22Rv1 (cell line): Measurements from ENCODE around the gene VAMP5.
A peak's percentile ranks its signal among the peaks of the same experiment; 100 is the strongest.

Experiments used
- H3K27ac ChIP-seq: fragments of 450-650 bp; 2 replicates; pipeline ENCODE4 v1.5.1; 2017
- ZFX ChIP-seq: fragments of 450-650 bp; IDR thresholded peaks from 2 replicates; pipeline ENCODE4 v1.6.1; 2017; ENCODE audit warnings: antibody characterized with exemption, borderline replicate concordance
- TF ChIP-seq, protein P1 (sequence below): fragments of 450-650 bp; IDR thresholded peaks from 2 replicates; pipeline ENCODE4 v1.5.1; 2017; ENCODE audit warnings: mild to moderate bottlenecking

Gene VAMP5

DNA sequence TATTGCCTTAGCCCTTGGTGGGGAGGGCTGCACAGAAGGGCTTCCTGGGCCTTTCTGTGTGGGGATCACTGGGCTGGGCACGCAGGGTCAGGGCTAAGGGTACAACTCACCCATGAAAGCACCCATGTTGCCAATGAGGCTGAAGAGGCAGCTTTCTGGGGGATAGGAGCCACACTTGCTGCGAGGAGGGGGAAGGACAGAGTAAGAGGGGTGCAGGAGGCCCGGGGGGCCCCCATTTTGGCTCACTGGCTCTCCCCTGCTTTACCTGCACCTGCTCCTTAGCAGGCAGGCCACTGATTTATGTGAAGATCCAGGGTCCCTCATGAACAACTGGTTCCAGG, 16.0 kb downstream of the VAMP5 start:
- H3K27ac ChIP-seq: no peak overlapping the region
- TF ChIP-seq, protein P1, sequence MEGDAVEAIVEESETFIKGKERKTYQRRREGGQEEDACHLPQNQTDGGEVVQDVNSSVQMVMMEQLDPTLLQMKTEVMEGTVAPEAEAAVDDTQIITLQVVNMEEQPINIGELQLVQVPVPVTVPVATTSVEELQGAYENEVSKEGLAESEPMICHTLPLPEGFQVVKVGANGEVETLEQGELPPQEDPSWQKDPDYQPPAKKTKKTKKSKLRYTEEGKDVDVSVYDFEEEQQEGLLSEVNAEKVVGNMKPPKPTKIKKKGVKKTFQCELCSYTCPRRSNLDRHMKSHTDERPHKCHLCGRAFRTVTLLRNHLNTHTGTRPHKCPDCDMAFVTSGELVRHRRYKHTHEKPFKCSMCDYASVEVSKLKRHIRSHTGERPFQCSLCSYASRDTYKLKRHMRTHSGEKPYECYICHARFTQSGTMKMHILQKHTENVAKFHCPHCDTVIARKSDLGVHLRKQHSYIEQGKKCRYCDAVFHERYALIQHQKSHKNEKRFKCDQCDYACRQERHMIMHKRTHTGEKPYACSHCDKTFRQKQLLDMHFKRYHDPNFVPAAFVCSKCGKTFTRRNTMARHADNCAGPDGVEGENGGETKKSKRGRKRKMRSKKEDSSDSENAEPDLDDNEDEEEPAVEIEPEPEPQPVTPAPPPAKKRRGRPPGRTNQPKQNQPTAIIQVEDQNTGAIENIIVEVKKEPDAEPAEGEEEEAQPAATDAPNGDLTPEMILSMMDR: no peak
- TF ChIP-seq ZFX: no peak

DNA sequence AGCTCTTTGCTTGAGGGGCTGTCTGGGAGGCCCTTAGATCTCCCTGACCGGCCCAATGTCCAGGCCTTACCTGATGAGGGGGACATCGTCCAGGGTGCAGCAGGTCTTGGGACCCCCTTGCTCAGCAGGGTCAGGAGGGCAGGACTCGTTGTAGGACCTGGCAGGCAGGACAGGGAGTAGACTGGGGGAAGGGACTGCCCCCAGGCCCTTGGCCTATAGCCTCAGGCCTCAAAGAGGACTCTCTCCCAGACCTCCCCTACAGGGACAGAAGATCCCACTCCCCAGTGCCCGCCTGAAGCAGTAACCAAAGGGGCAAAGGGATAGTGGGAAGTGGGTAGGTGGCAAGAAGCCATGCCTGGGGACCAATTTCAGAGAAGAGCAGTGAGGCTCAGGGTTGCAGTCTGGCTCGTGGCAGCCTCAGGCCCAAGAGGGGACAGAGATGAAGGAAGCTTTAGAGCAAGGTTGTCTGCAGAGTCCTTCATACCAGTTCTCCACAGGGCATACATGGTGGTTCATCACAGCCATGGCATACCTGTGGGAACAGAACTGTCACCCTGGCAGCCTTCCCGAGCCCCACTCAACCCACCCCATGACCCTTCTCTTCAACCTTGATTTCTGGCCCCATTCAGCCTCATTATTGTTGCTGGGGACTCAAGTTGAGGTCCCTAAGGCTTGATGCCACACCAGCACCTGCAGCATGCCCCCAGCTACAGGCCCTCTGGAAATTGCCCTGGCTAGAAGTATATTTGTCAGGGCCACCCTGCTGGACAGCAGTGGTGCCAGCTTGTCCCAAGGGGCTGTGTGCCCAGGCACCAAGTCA, 16.9 kb downstream of the VAMP5 start:
- no peak for TF ChIP-seq ZFX
- TF ChIP-seq, protein P1: no peak
- H3K27ac ChIP-seq: peak overlapping the region; percentile 80; the same call in 1 of the 2 replicates

DNA sequence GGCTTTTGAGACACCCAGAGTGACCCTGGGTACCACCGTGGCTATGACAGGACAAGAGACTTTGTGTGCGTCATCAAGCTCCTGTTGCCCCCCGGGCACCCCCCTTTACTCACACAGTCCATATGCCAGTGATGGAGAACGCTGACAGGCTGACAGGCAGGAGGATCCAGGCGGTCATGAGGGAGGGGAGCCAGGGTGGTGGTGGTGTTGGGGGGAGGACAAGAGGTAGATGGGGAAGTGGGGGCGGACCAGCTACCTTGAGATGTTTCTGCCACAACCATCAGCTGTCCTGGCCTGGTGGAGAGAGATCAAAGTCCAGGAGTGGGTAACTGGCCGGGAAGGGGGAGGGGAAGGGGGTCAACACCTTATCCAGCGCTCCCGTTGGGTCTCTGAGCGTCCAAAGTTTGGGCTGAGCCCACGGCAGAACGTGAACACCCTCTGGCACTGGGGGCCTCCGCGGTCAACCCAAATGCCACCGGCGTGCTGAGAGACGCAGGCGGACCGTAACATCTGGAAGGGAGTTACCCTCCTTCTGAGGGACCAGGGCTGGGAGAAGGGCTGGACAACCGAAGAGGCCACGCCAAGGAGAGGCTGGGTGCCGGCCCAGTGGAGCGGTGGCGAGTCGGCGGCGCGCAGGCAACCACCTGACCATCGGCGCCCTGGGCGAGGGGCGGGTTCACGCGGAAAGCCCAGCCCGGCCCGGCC, 17.7 kb downstream of the VAMP5 start:
- no peak for TF ChIP-seq ZFX
- TF ChIP-seq, protein P1: no peak
- H3K27ac ChIP-seq: peak overlapping the region; percentile 80

DNA sequence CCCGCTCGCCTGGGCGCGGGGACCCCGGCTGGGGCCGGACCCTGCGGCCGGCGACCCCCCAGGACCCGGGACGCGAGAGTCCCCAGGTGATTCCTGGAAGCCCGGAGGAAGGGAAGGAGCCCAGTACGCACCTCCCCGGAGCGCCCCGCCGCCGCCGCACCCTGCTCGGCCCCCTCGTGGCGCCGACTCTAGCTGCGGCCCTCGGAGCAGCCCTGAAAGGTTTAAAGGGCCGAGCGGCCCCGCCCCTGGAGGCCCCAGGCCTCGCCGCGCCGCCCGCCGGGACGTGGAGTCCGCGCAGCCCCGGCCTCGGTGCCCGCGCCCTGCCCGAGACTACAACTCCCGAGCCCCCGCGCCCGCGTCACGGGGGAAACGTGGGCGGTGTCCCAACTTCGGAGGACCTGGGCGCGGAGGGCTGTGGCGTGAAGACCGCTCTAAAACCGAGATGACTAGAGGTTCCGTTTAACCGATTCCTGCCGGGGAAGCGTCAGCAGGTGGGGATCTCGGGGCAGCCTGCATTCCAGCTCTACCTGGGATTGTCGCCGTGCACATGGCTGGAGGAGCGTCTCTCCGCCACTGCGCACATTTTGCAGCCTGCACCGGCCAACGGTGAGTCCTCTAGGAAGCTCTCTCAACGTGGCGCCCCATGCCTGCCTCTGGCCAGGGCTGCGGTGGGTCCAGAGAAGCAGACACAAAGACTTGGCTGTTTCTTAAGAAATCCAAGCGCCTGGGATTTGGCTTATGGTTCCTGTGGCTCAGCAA, 18.4 kb downstream of the VAMP5 start, which contains the start of gene TMEM150A:
Gene TMEM150A, minus strand, starts transcription at position 223 of the 759 bp plus-strand sequence. CDS start 750 bp downstream, outside the sequence.
- TF ChIP-seq, protein P1: peak; percentile 38
- no peak for TF ChIP-seq ZFX
- peak within 1 kb of the TSS; percentile 80 for H3K27ac ChIP-seq

- H3K27ac ChIP-seq: peak overlapping the region; percentile 80
Observed at GRCh38 chr2:85604133-85604444, 19.9 kb downstream of the VAMP5 start.

DNA sequence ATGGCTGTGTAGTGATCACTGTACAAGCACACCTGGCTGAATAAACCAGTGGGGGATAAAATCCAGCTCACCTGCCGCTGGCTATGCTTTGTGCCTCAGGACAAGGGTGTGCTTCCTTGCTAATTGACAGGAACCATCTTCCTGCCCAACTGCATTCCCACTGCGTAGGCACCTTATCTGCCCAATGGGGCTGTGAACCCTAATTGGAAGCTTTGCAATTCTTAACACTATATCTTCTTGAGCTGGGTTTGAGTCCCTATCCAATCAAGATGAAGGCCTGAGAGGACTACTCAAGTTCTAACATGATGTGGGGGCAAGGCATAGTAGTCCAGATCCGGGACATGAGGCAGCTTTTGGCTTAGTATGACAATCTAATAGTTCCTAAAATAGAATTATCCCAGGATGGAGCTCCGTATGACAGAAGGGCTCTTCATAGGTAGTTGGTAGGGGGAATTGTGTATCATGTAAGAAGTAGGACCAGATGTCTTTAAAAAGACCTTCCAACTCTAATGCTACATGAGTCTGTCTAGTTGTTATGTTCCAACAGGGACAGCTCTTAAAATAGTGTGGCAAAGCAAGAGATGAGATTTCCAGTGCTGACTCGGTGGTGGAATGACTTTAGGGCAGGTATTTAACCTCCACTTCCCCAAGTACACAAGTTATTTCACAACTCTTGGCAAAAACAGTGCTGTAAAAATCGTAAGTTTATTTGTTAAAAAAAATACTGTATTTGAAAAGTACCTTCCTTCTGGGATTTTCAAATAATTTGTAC, 20.5 kb downstream of the VAMP5 start:
- TF ChIP-seq ZFX: no peak
- TF ChIP-seq, protein P1: no peak
- H3K27ac ChIP-seq: 0 out of 2 replicates have a peak overlapping the region, but pooled peaks have one; percentile 80
